HCT116 (cell line): ENCODE results near the gene MT3.

Source experiments
- EZH2 ChIP-seq: fragments of 200-600 bp; sonication (generic); IDR thresholded peaks from 2 replicates; pipeline ENCODE4 v1.6.1; 2017; ENCODE audit warnings: antibody characterized with exemption, mixed run types
- POLR2A ChIP-seq: IDR thresholded peaks from 2 replicates; pipeline ENCODE4 v1.7.0; 2011; ENCODE audit warnings: borderline replicate concordance; ENCODE audit not compliant: insufficient read depth, insufficient read length; ENCODE audit errors: extremely low read depth
- SIN3A ChIP-seq: IDR thresholded peaks from 2 replicates; pipeline ENCODE4 v1.6.1; 2012; ENCODE audit warnings: low read depth
- TF ChIP-seq, protein P1 (sequence below), 3 experiments: fragments of 200-600 bp in 1 of 3; sonication (generic) in 1 of 3; IDR thresholded peaks in 2 of 3; conservative IDR thresholded peaks in 1 of 3; 2 replicates each; pipeline ENCODE4 v1.5.1; 2012 to 2017; ENCODE audit warnings: low read depth in 2 of 3, low read length in 2 of 3, antibody characterized with exemption in 1 of 3, borderline replicate concordance in 1 of 3, control low read depth in 1 of 3, mild to moderate bottlenecking in 1 of 3, mixed read lengths in 1 of 3, mixed run types in 1 of 3, moderate library complexity in 1 of 3; ENCODE audit not compliant: insufficient read depth in 1 of 3
- TF ChIP-seq, protein P2 (sequence below): IDR thresholded peaks from 2 replicates; pipeline ENCODE4 v1.6.1; 2012; ENCODE audit warnings: low read depth

DNA sequence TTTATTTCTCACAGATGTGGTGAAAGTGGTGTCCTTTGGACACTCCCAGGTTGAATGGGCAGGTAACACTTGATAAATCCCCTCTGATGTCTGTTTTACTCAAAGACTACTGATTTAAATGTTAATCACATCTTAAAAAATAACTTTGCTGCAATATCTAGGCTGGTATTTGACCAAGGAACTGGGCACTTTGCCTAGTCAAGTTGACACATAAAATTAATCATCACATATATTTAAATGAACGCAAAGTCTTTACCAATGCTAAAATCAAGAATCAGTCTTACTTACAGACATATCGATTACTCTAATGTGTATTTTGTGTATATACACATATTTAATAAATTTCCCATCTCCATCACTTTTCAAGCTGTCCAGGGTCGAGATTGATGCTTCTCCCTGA, 26.0 kb downstream of the MT3 start:
- TF ChIP-seq, protein P1, sequence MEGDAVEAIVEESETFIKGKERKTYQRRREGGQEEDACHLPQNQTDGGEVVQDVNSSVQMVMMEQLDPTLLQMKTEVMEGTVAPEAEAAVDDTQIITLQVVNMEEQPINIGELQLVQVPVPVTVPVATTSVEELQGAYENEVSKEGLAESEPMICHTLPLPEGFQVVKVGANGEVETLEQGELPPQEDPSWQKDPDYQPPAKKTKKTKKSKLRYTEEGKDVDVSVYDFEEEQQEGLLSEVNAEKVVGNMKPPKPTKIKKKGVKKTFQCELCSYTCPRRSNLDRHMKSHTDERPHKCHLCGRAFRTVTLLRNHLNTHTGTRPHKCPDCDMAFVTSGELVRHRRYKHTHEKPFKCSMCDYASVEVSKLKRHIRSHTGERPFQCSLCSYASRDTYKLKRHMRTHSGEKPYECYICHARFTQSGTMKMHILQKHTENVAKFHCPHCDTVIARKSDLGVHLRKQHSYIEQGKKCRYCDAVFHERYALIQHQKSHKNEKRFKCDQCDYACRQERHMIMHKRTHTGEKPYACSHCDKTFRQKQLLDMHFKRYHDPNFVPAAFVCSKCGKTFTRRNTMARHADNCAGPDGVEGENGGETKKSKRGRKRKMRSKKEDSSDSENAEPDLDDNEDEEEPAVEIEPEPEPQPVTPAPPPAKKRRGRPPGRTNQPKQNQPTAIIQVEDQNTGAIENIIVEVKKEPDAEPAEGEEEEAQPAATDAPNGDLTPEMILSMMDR (IDR thresholded peaks at IDR 0.05 in 2 of 3, conservative IDR thresholded peaks at IDR 0.05 in 1 of 3; ENCODE audit: borderline replicate concordance in 1 of 3, insufficient read depth in 1 of 3, low read depth in 2 of 3, low read length in 2 of 3), result no peak
- TF ChIP-seq POLR2A (no peak), EZH2 (no peak), SIN3A (no peak)
- TF ChIP-seq, protein P2, sequence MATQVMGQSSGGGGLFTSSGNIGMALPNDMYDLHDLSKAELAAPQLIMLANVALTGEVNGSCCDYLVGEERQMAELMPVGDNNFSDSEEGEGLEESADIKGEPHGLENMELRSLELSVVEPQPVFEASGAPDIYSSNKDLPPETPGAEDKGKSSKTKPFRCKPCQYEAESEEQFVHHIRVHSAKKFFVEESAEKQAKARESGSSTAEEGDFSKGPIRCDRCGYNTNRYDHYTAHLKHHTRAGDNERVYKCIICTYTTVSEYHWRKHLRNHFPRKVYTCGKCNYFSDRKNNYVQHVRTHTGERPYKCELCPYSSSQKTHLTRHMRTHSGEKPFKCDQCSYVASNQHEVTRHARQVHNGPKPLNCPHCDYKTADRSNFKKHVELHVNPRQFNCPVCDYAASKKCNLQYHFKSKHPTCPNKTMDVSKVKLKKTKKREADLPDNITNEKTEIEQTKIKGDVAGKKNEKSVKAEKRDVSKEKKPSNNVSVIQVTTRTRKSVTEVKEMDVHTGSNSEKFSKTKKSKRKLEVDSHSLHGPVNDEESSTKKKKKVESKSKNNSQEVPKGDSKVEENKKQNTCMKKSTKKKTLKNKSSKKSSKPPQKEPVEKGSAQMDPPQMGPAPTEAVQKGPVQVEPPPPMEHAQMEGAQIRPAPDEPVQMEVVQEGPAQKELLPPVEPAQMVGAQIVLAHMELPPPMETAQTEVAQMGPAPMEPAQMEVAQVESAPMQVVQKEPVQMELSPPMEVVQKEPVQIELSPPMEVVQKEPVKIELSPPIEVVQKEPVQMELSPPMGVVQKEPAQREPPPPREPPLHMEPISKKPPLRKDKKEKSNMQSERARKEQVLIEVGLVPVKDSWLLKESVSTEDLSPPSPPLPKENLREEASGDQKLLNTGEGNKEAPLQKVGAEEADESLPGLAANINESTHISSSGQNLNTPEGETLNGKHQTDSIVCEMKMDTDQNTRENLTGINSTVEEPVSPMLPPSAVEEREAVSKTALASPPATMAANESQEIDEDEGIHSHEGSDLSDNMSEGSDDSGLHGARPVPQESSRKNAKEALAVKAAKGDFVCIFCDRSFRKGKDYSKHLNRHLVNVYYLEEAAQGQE, result no peak
